H1 (cell line): ENCODE results near the gene PI4KB. TPM values are rescaled to one million over a fixed set of nuclear protein-coding genes. Genes with fewer than 3 reads are reported as not detected.

ENCODE experiments used
- CTCF ChIA-PET: fragments of 300-600 bp; sonication (Branson Sonifier 250); formaldehyde crosslinking; loops from one replicate; lab custom pipeline; 2021; ENCODE audit not compliant: partially characterized antibody; lab: Charles Lee
- POLR2A ChIA-PET: fragments of 300-600 bp; sonication (Branson Sonifier 250); formaldehyde crosslinking; loops from one replicate; lab custom pipeline; 2021; ENCODE audit warnings: inconsistent platforms; ENCODE audit not compliant: partially characterized antibody; lab: Charles Lee
- DNase-seq, 2 experiments: peaks; one replicate each; pipeline versions ENCODE4 v3.0.0 to v3.0.0-alpha.2; 2010 to 2022; ENCODE audit warnings: low spot score in 2 of 2, low read depth in 1 of 2, mixed read lengths in 1 of 2
- FAIRE-seq: peaks from 2 replicates; lab custom pipeline; 2011; peaks lifted over from hg19 to GRCh38; lab: Jason Lieb, UNC
- H2AFZ ChIP-seq: 2 replicates; pipeline ENCODE4 v1.8.1; 2012; ENCODE audit warnings: low read length, inconsistent platforms
- H2AK5ac ChIP-seq: 2 replicates; pipeline ENCODE4 v1.6.1; 2013; ENCODE audit warnings: low read depth, low read length
- H2BK120ac ChIP-seq: replicated peaks from 2 replicates; pipeline ENCODE3; 2013; ENCODE audit warnings: low read depth, low read length, inconsistent platforms
- H2BK12ac ChIP-seq: 2 replicates; pipeline ENCODE4 v1.6.1; 2013; ENCODE audit warnings: low read depth, low read length
- H2BK15ac ChIP-seq: 2 replicates; pipeline ENCODE4 v1.6.1; 2013; ENCODE audit warnings: low read length
- H2BK20ac ChIP-seq: 2 replicates; pipeline ENCODE4 v1.6.1; 2013; ENCODE audit warnings: low read length
- H2BK5ac ChIP-seq: 2 replicates; pipeline ENCODE4 v1.6.1; 2013; ENCODE audit warnings: low read depth, low read length
- H3K14ac ChIP-seq: 2 replicates; pipeline ENCODE4 v1.6.1; 2013; ENCODE audit warnings: inconsistent platforms; ENCODE audit not compliant: insufficient read length
- H3K18ac ChIP-seq: 2 replicates; pipeline ENCODE4 v1.6.1; 2013; ENCODE audit warnings: low read length; ENCODE audit errors: extremely low read depth
- H3K23ac ChIP-seq: 2 replicates; pipeline ENCODE4 v1.6.1; 2013; ENCODE audit warnings: inconsistent platforms; ENCODE audit not compliant: insufficient read length
- H3K23me2 ChIP-seq: 2 replicates; pipeline ENCODE4 v1.6.1; 2013; ENCODE audit warnings: low read depth, low read length
- H3K27ac ChIP-seq: 2 replicates; pipeline ENCODE4 v1.6.1; 2011; ENCODE audit warnings: low read depth, low read length, inconsistent platforms
- H3K27me3 ChIP-seq, 4 experiments: replicated peaks in 1 of 4; 1 replicate in 1 of 4; 2 replicates in 3 of 4; pipeline versions ENCODE4 v1.6.1 to v1.8.1; 2011 to 2013; ENCODE audit warnings: low read length in 3 of 4, mild to moderate bottlenecking in 3 of 4, inconsistent platforms in 2 of 4, mixed read lengths in 2 of 4, moderate library complexity in 1 of 4; ENCODE audit not compliant: control insufficient read depth in 3 of 4, insufficient read depth in 3 of 4; ENCODE audit errors: extremely low read depth in 1 of 4
- H3K36me3 ChIP-seq, 4 experiments: 2 replicates each; pipeline versions ENCODE4 v1.6.1 to v1.8.1; 2011 to 2013; ENCODE audit warnings: mild to moderate bottlenecking in 4 of 4, low read length in 3 of 4, moderate library complexity in 2 of 4, control low read depth in 1 of 4, inconsistent platforms in 1 of 4; ENCODE audit not compliant: insufficient read depth in 4 of 4, control insufficient read depth in 2 of 4
- H3K4ac ChIP-seq: replicated peaks from 2 replicates; pipeline ENCODE3; 2013; ENCODE audit warnings: low read length, low read depth, mixed read lengths, inconsistent platforms; ENCODE audit not compliant: insufficient read length
- H3K4me1 ChIP-seq, 4 experiments: replicated peaks in 1 of 4; 1 replicate in 1 of 4; 2 replicates in 3 of 4; pipeline versions ENCODE4 v1.6.1 to v1.8.1; 2011 to 2013; ENCODE audit warnings: low read length in 3 of 4, inconsistent platforms in 2 of 4, mixed read lengths in 1 of 4; ENCODE audit not compliant: insufficient read depth in 4 of 4, control insufficient read depth in 3 of 4
- H3K4me2 ChIP-seq, 2 experiments: 2 replicates each; pipeline versions ENCODE4 v1.6.1 to v1.8.1; 2011 to 2013; ENCODE audit warnings: low read depth in 2 of 2, low read length in 2 of 2, control low read depth in 1 of 2, inconsistent platforms in 1 of 2, mild to moderate bottlenecking in 1 of 2; ENCODE audit not compliant: insufficient read depth in 1 of 2
- H3K4me3 ChIP-seq, 4 experiments: fragments of 200-600, 300-600 bp in 1 of 4; sonication (generic), shearing (Covaris generic), sonication (Bioruptor Twin) in 1 of 4; 2 replicates each; pipeline versions ENCODE4 v1.5.1 to v1.8.1; 2011 to 2016; ENCODE audit warnings: low read length in 4 of 4, low read depth in 3 of 4, control low read depth in 2 of 4, inconsistent platforms in 2 of 4, mild to moderate bottlenecking in 2 of 4, mixed read lengths in 1 of 4, moderate library complexity in 1 of 4; ENCODE audit not compliant: insufficient read depth in 2 of 4; ENCODE audit errors: extremely low read depth in 1 of 4
- H3K56ac ChIP-seq: replicated peaks from 2 replicates; pipeline ENCODE3; 2013; ENCODE audit warnings: low read depth, mild to moderate bottlenecking, mixed read lengths, low read length, inconsistent platforms; ENCODE audit not compliant: insufficient read length
- H3K79me1 ChIP-seq: 2 replicates; pipeline ENCODE4 v1.6.1; 2013; ENCODE audit warnings: low read depth, low read length, control low read depth
- H3K79me2 ChIP-seq, 2 experiments: 2 replicates each; pipeline versions ENCODE4 v1.6.1 to v1.8.1; 2012 to 2013; ENCODE audit warnings: low read length in 2 of 2, mild to moderate bottlenecking in 2 of 2, inconsistent platforms in 1 of 2; ENCODE audit not compliant: insufficient read depth in 2 of 2, control insufficient read depth in 1 of 2
- H3K9ac ChIP-seq, 4 experiments: replicated peaks in 1 of 4; 1 replicate in 1 of 4; 2 replicates in 3 of 4; pipeline versions ENCODE4 v1.6.1 to v1.8.1; 2011 to 2013; ENCODE audit warnings: low read depth in 3 of 4, low read length in 3 of 4, control low read depth in 2 of 4, mild to moderate bottlenecking in 2 of 4, moderate library complexity in 2 of 4, inconsistent platforms in 1 of 4; ENCODE audit errors: extremely low read depth in 1 of 4
- H3K9me3 ChIP-seq, 2 experiments: 2 replicates each; pipeline versions ENCODE4 v1.6.1 to v1.8.1; 2012 to 2013; ENCODE audit warnings: mild to moderate bottlenecking in 2 of 2, moderate library complexity in 2 of 2, control low read depth in 1 of 2, inconsistent platforms in 1 of 2, low read depth in 1 of 2, low read length in 1 of 2, mixed read lengths in 1 of 2; ENCODE audit not compliant: insufficient read depth in 2 of 2
- H4K20me1 ChIP-seq, 2 experiments: replicated peaks in 1 of 2; 2 replicates each; pipeline versions ENCODE3 to v1.8.1; 2011 to 2013; ENCODE audit warnings: inconsistent platforms in 2 of 2, low read length in 2 of 2, mild to moderate bottlenecking in 1 of 2; ENCODE audit not compliant: insufficient read depth in 2 of 2, control insufficient read depth in 1 of 2
- H4K5ac ChIP-seq: 2 replicates; pipeline ENCODE4 v1.6.1; 2013; ENCODE audit warnings: low read length, low read depth, mixed read lengths, inconsistent platforms; ENCODE audit not compliant: insufficient read length
- H4K8ac ChIP-seq: 2 replicates; pipeline ENCODE4 v1.8.0; 2013; ENCODE audit warnings: mild to moderate bottlenecking, moderate library complexity, low read length, inconsistent platforms; ENCODE audit not compliant: insufficient read depth; ENCODE audit errors: extremely low read depth
- H4K91ac ChIP-seq: replicated peaks from 2 replicates; pipeline ENCODE3; 2013; ENCODE audit warnings: low read length, mixed read lengths, inconsistent platforms; ENCODE audit not compliant: insufficient read length
- BCL11A ChIP-seq, 2 experiments: IDR thresholded peaks; one replicate each; pipeline ENCODE4 v1.6.1; 2011; ENCODE audit warnings: low read depth in 2 of 2, low read length in 2 of 2, mild to moderate bottlenecking in 2 of 2
- CHD1 ChIP-seq: IDR thresholded peaks from 2 replicates; pipeline ENCODE4 v1.6.1; 2012; ENCODE audit warnings: low read depth, low read length, improper control_type of control experiment
- POU5F1 ChIP-seq: IDR thresholded peaks from 2 replicates; pipeline ENCODE4 v1.6.1; 2011; ENCODE audit warnings: low read depth, mild to moderate bottlenecking, low read length, moderate library complexity
- RBBP5 ChIP-seq: IDR thresholded peaks from 2 replicates; pipeline ENCODE4 v1.7.1; 2012; ENCODE audit warnings: low read depth, mild to moderate bottlenecking, inconsistent platforms, low read length, moderate library complexity, borderline replicate concordance
- RNF2 ChIP-seq: fragments of 200-900, 300-1000 bp; sonication (generic); IDR thresholded peaks from 2 replicates; pipeline ENCODE4 v1.7.1; 2016; ENCODE audit warnings: borderline replicate concordance, low read depth, mild to moderate bottlenecking, antibody characterized with exemption, low read length; ENCODE audit not compliant: poor library complexity, severe bottlenecking; ENCODE audit errors: missing control alignments
- SIRT6 ChIP-seq: IDR thresholded peaks from one replicate; pipeline ENCODE4 v1.7.1; 2012; ENCODE audit warnings: low read length, inconsistent platforms
- WGBS, 2 experiments: shearing (Covaris generic) in 1 of 2; methylation state at CpG; one replicate each; pipeline versions ENCODE4 v1.1.6 to v1.1.7; 2013 to 2015; ENCODE audit warnings: low lambda C conversion rate in 2 of 2, mixed read lengths in 2 of 2, inconsistent platforms in 1 of 2, low coverage in 1 of 2, missing lambda C conversion rate in 1 of 2; ENCODE audit not compliant: insufficient replicate concordance in 2 of 2, insufficient coverage in 1 of 2, insufficient read length in 1 of 2; ENCODE audit errors: extremely low coverage in 1 of 2, missing lambda C conversion rate in 1 of 2; 5-methylcytosine and 5-hydroxymethylcytosine counted together
- long read RNA-seq, 2 experiments: library from RNA in 1 of 2; library from capped mRNA in 1 of 2; stranded (forward); transcript quantifications; one replicate each; pipeline ENCODE4 v2.0.0, GENCODE V29; 2021; ENCODE audit warnings: inconsistent platforms in 1 of 2
- polyA minus RNA-seq, 3 experiments: library from RNA; depleted of rRNA, polyadenylated mRNA; stranded (reverse); fragments of >200 nt; gene quantifications; 1 replicate in 2 of 3; 2 replicates in 1 of 3; pipeline ENCODE4 v1.2.3, GENCODE V29; 2011
- polyA plus RNA-seq, 7 experiments: library from polyadenylated mRNA; depleted of rRNA in 3 of 7; stranded (reverse) in 5 of 7; unstranded in 2 of 7; fragments of >200 nt in 5 of 7; fragments of 200-250 nt in 2 of 7; gene quantifications; 1 replicate in 5 of 7; 2 replicates in 1 of 7; 4 replicates in 1 of 7; pipeline versions ENCODE4 v1.2.1 to v1.2.3, GENCODE V29; 2011 to 2013; ENCODE audit warnings: missing spikeins in 2 of 7, mixed read lengths in 2 of 7
- total RNA-seq: library from RNA; stranded (reverse); fragmentation: NEBNext Ultra II Directional; extraction: Animal tissue kit (Norgen Biotek cat#: 25700); gene quantifications from 2 replicates; pipeline ENCODE4 v1.2.1, GENCODE V29; 2021
- TF ChIP-seq, protein P1 (sequence below): IDR thresholded peaks from 2 replicates; pipeline ENCODE4 v1.6.1; 2011; ENCODE audit warnings: low read length, improper control_type of control experiment

PI4KB gene
- total RNA-seq, result 30.1 and 31.0 TPM in 2 replicates
- 33.1 and 37.1 TPM in 2 replicates for polyA plus RNA-seq (2011; rRNA removed)
- 38.3 TPM for polyA plus RNA-seq (2011; cell fraction: cytosol; rRNA removed)
- 68.6 TPM for polyA plus RNA-seq (2011; cell fraction: nucleus; rRNA removed)
- 25.9 to 30.3 TPM (median 27.6 TPM) in 4 replicates for polyA plus RNA-seq (2012, experiment 1 of 2)
- polyA plus RNA-seq (2012, experiment 2 of 2), result 22.8 TPM
- 13.7 TPM for polyA plus RNA-seq (2013, experiment 1 of 2)
- polyA plus RNA-seq (2013, experiment 2 of 2), result 13.8 TPM
- polyA minus RNA-seq (2011; rRNA and poly(A)+ RNA removed), result 75.6 and 82.5 TPM in 2 replicates
- 39.6 TPM for polyA minus RNA-seq (2011; cell fraction: cytosol; rRNA and poly(A)+ RNA removed)
- 34.0 TPM for polyA minus RNA-seq (2011; cell fraction: nucleus; rRNA and poly(A)+ RNA removed)
- long read RNA-seq, experiment 1, partial matches to known transcripts, result 14 of 23 reads
- long read RNA-seq, experiment 1, other reads (novel, unspliced or antisense), result 7 of 23 reads
- long read RNA-seq, experiment 2, partial matches to known transcripts, result 0 of 3 reads
- long read RNA-seq, experiment 2, other reads (novel, unspliced or antisense), result 3 of 3 reads

DNA sequence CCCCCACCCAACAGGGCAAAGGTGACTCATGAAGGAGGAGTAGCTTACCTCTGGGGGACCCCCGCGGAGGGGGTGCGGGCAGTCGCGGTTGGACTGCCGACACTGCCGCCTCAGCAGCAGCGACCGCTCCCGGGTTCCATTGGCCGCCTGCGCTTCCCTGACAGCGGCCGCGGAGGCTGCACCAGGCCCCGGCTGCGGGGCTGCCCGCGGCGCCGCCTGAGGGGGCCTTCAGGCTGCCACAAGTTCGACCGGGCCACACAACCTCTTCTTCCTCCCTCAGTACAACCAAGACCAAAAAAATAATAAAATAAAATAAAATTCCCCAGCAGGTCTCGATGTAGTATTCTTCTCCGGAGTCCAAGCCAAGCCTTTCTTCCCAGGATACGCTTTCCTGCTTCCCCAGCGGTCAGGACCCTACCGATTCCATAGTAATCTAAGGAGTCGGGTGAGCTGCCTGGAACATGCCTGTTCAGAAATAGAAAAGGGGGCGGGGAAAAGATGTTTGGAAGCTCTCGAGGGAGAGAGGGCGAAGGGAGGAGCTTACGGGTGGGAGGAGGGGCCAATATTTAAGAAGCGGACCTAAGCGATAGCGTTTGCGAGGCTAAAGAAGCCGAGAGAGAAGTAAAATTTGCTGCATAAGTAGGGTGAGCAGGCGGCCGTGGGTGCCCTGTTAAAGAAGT, at the start of gene PI4KB:
Gene PI4KB (minus strand): TSS at position 194 of the 680 bp plus-strand sequence. CDS start 10,935 bp downstream, outside the sequence.
- 0 out of 2 replicates have a peak, but pooled peaks cover 2% of the 10 kb centered on the region for H3K79me1 ChIP-seq
- peaks cover 3 to 7% (median 4%) of the 10 kb centered on the region in 4 experiments; a peak in 5 of 8 replicates for H3K36me3 ChIP-seq
- H3K4me3 ChIP-seq, result peak within 1 kb of the TSS; percentile 67 to 87 (median 79)
- H2BK20ac ChIP-seq, result no peak within 1 kb of the TSS
- 2% methylated on average over 40 of the region's 40 CpGs; no CpG with 5 or more reads in 1 of the 2 experiments for WGBS, 2 experiments
- no peak within 1 kb of the TSS for H3K23ac ChIP-seq
- H2BK12ac ChIP-seq, result no peak within 1 kb of the TSS; the same call in 1 of the 2 replicates
- H3K9me3 ChIP-seq, result no peaks in the 10 kb centered on the region
- H4K8ac ChIP-seq, result peak within 1 kb of the TSS; percentile 75; the same call in 1 of the 2 replicates
- H3K9ac ChIP-seq, result peak within 1 kb of the TSS; percentile 63 to 95 (median 66)
- peak within 1 kb of the TSS; percentile 84 for H2BK5ac ChIP-seq
- no peak within 1 kb of the TSS for H2BK120ac ChIP-seq
- peak within 1 kb of the TSS; percentile 36 for H4K5ac ChIP-seq
- H2BK15ac ChIP-seq, result no peak within 1 kb of the TSS
- no peak within 1 kb of the TSS for H2AK5ac ChIP-seq
- FAIRE-seq (no peak), DNase-seq (peak; percentile 87 to 88)
- H3K4me1 ChIP-seq, result peaks cover 2 to 8% (median 5%) of the 10 kb centered on the region in 4 experiments; a peak in 5 of 7 replicates
- H3K27me3 ChIP-seq, result no peaks in the 10 kb centered on the region
- H3K14ac ChIP-seq, result no peak within 1 kb of the TSS
- peak within 1 kb of the TSS; percentile 88 for H2AFZ ChIP-seq
- H3K23me2 ChIP-seq, result peaks cover 13% of the 10 kb centered on the region
- H3K79me2 ChIP-seq, result peaks cover 0 to 16% of the 10 kb centered on the region in 2 experiments; a peak in 3 of 4 replicates
- H3K4ac ChIP-seq, result no peak within 1 kb of the TSS
- H3K27ac ChIP-seq, result peak within 1 kb of the TSS; percentile 90
- ChIA-PET CTCF (interaction anchor here (0.6 to 11.1 kb wide), 9 partner anchors 8 to 366 kb away, joined by 3 to 79 read pairs (median 3); no protein-coding TSS in a partner anchor), POLR2A (interaction anchor here (1.0 to 5.9 kb wide), 20 partner anchors 10 to 183 kb away, joined by 3 to 46 read pairs (median 7); partner anchors contain the start of genes PSMB4, RFX5, SELENBP1 and ZNF687)
- H3K4me2 ChIP-seq, result peak within 1 kb of the TSS; percentile 82 to 88
- H3K18ac ChIP-seq, result peak within 1 kb of the TSS; percentile 63
- peak within 1 kb of the TSS; percentile 1 for H3K56ac ChIP-seq
- H4K91ac ChIP-seq, result peak within 1 kb of the TSS; percentile 52
- H4K20me1 ChIP-seq, result no peaks in the 10 kb centered on the region
- TF ChIP-seq SIRT6, result no peak
- TF ChIP-seq, protein P1, sequence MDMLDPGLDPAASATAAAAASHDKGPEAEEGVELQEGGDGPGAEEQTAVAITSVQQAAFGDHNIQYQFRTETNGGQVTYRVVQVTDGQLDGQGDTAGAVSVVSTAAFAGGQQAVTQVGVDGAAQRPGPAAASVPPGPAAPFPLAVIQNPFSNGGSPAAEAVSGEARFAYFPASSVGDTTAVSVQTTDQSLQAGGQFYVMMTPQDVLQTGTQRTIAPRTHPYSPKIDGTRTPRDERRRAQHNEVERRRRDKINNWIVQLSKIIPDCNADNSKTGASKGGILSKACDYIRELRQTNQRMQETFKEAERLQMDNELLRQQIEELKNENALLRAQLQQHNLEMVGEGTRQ, result no peak
- TF ChIP-seq CHD1, result no peak
- TF ChIP-seq RNF2, result no peak
- no peak for TF ChIP-seq POU5F1
- no peak; the same call in 1 of the 2 replicates for TF ChIP-seq RBBP5
- TF ChIP-seq BCL11A (IDR thresholded peaks at IDR 0.05; ENCODE audit: low read depth in 2 of 2, low read length in 2 of 2), result no peak
